Hepatic stellate cell (primary cell): ENCODE results near the gene NCR2.

Experiments used
- DNase-seq: peaks from one replicate; pipeline ENCODE4 v3.0.0; 2011; ENCODE audit warnings: low spot score

The NCR2 gene

DNA sequence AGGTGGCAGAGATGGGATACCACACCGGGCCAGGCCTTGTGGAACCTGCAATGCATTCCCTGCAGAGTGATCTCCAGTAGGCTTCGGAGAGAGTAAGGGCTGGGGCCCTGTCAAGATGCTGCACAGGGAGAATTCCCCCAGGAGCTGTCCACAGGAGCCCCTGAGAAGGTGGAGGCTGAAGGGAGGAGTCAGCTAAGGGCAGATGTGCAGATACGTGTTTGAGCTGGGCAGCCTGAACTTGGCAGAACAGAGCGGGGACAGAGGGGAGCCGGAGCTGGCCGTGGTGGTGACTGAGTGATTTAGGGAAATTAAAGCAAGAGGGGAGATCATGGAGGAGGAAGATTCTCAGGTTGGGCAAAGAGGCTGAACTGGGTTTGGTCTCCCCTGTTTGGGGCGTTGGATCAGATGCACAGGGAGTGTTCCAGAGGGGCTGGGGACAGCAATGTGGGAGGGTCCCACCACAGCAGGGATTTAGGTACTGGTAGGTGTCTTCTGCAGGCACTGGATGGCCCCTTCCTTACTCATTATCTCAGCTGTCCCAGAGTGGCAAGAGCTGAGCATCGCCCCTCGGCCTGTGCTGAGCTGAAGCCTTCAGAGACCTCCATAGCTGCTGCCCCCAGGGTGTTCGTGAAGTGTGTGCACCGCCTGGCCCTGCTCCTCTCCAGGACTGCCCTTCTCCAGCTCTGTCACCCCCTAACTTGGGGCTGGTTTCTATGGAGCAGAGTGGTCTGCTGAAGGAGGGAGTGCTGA is 3.8 kb upstream of the NCR2 start:
- no peak for DNase-seq

DNA sequence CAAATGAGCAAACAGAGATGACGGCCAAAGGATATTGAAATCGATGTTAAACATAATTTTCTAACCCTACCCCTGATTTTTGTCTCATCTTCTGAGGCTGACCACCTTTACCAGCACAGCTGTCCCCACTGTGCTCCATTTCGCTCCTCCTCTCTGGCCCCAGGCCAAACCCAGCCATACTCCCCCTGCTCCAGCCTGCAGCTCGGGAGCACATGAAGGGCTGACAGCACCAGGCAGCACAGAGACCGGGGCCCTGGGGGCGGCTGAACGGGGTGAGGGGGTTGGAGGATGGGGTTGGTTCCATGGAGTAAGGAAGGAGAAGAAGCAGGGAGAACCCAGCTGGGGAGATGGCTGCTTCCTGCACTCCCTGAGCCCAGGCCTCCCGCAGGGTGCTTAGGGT is 3.2 kb upstream of the NCR2 start:
- DNase-seq = no peak

DNA sequence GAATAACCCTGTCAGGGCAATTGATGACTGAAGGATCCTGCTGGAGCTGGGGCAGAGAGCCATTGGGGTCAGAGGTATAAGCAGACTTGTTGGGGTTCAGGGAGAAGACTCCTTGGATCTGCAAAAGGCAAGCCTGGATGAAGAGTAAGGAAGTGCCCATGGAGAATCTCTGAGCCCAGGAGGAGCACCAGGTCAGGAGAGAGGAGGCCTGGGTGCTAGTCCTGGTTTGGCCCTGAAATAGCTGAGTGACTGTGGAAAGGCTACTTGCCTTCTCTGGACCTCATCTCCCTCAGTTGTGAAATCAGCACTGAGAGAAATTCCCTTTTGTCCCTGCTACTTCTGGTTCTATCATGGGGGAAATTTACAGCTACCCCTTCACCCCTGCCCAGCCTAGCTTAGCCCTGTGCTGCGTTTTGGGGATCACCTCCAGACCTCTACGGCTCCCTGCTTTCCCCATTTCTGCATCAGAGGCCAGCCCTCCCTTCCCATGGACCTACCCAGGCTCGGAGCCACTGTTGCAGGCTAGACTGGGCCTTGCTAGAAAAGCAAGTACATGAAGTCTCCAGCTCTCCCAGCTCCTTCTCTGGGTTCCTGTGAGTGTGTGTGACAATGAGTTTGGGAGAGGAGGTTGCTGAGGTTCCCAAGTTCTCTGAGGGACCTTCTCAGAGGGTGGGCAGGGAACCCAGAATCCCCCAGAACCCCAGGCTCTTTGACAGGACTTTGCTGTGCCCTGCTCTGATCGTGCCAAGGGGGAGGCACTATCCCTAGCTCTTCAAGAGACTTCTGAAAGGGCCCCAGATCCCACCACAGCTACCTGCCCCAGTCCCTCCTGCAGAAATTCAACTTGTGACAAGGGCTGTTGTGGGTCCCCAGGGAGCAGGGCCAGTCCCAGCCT is 2.3 kb upstream of the NCR2 start:
- no peak for DNase-seq

DNA sequence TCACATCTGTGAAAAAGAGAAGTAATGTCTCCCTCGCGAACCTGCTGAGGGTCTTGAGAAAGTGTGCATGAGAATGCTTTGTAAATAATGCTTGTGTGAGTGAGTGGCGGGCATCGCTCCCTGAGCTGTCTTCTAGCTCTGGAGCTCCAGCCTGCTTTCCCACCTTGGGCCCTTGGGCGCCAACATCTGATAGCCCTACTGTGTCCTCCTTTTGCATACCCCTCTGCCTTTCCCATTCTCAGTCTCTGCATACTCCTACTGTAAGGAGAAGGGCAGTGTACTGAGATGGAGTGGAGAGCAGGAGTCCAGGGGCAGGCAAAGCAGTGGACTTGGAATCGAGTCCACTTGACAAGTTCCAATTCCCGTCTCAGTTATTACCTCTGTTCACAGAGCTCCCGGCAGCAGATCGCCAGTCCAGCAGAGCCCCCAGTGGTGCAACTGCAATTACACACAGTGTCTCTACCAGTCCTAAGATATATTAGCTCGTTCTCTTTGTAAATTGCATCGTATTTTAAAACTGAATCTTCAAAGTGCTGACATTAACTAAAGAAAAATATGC is 847 bp upstream of the NCR2 start:
- no peak for DNase-seq

DNA sequence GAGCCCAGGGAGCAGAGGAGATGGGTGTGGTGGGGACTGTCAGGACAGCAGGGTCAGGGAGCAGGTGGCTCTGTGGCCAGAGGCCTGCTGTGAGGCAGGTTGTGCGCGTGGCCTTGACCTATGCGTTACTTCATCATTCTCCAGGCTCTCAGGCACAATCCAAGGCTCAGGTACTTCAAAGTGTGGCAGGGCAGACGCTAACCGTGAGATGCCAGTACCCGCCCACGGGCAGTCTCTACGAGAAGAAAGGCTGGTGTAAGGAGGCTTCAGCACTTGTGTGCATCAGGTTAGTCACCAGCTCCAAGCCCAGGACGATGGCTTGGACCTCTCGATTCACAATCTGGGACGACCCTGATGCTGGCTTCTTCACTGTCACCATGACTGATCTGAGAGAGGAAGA is 535 bp downstream of the NCR2 start:
- DNase-seq = no peak

DNA sequence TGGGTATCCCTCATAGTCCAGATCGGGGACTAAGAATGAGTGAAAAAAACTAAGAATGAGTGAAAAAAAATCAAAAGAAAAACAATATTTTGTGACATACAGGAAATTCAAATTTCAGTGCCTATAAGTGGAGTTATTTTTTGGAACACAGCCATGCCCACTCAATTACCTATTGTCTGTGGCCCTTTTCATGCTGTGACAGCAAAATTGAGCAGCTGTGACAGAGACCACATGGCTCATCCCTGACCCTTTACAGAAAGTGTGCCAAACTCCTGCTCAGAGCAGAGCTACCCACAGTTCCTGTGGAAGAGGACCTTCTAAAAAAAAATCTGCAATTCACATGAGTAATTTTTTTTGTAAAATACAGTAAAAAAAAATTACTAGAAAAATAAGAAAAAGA is 1.4 kb downstream of the NCR2 start:
- DNase-seq = no peak

DNA sequence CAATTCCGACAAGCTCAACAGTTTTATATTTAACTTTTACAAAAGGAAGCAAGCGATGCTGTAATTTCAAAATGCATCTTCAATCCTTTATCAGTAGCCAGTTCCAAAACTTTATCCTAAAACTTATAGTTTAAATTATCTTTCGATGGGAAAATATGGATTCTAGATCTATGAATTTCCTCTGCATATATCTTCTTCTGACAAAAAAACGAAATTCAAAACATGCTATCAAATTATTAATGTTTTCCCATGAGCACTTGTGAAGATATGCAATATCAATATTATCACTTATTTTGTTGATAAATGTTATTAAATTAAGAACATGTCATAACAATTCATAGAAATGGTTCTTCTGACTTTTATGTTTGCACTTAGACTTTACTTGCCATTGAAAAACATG is 2.3 kb downstream of the NCR2 start:
- no peak for DNase-seq

DNA sequence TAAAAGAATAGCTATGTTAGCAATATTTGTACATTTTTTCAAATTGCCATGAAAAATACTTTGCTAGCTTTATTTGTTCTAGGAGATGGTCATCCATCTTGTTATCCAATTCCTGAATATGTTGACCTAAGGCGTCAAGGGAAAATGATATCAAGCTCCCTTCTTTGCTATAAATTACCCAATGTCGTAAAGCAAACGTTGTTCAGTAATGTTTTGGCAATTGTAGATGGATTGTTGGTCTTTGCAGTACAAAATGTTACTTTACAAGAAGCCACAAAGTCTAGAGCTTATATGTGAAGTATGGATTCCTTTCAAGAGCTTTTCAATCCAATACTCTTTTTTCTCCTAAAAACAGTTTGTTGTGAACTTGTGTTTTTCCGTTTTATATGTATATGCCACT is 3.3 kb downstream of the NCR2 start:
- DNase-seq = no peak

DNA sequence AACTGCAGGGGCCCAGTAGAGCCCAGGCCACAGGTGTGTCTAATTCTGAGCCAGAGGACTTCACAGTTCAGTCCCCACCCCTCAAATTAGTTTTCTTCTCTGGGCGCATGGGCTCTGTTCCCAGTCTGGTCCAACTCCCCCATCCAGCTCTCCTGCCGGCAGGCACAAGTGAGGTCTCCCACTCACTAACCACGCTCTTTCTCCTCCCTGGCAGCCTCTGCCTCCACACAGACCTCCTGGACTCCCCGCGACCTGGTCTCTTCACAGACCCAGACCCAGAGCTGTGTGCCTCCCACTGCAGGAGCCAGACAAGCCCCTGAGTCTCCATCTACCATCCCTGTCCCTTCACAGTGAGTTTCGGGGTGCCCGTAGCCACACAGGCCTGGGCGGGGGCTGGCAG is 6.2 kb downstream of the NCR2 start:
- DNase-seq = no peak

DNA sequence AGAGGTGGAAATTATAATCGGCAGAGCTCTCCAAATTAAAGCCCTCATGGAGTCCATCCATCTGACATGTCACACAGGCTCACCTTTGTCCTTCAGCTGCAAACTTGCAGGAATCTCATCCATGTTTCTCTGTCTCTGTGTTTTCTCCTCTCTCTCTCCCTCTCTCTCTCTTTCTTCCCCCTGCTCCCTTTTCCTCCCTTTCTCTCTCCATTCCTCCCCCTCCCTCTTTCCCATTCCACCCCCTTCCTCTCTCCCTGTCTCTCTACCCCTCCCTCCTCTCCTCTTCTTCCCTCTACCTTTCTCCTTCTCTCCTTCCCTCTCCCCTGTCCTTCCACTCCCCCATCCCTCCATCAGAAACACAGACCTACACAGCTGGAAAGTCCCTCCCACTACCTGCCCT is 6.8 kb downstream of the NCR2 start:
- DNase-seq = no peak

DNA sequence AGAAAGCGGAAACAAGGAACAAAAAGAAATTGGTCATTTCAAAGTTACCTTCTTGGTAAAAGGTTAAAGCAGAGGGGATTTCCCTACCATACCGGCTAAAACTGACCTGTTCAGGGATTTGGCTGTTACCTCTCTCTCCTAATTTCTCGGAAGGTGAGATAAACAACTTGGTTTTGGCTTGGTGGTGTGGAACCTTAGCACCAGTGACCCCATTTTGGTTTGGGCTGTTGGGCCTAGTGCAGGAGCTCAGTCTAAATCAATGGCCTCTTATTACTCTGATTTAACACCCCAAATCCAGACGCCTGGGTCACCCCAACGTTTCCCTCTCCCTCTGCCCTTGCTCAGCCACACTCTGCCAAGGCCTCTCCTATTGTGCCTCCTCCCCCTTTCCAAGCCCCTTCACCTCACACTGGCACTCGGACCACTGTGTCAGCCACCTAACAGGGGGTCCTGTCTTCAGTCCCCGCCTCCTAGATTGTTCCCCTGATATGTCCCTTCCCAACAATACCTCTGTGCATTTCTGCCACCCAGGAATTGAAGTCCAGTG is 8.3 kb downstream of the NCR2 start:
- no peak for DNase-seq

DNA sequence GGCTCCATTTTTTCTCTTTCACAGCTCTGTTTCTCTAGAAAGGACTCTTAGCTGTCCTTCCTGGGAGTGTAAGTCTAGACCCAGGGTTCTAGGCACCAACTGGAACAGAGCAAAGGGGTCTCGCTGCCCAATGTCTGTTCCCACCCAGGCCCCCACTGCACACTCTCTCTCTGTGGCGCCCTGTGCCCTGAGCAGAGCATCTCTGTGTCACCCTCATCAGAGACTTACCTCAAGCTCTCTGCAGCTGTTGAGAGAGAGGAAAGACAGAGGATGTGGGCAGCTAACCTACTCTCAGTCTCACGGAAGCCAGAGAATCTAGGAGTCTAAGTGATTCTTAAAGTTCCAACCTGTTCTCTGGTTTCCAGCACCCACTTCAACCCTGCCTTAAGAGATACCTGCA is 9.5 kb downstream of the NCR2 start:
- no peak for DNase-seq

DNA sequence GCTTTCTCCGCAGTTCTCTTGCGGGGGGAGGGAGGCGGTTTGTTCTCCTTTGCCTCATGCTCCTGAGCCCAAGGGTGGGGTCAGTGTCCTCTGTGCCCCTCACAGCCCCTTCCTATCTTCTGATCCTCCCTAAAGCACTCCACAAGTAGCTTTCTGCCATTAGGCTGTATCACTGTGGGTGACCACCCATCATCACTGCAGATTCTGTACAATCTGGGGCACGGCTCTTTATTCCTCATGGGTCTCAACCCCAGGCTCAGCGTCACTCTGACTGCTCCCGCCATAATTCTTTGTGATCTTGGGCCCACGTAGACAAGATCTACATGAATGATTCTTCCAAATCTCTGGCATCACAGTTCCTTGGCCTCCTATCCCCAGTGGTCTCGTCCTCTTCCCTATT is 10.5 kb downstream of the NCR2 start:
- no peak for DNase-seq

DNA sequence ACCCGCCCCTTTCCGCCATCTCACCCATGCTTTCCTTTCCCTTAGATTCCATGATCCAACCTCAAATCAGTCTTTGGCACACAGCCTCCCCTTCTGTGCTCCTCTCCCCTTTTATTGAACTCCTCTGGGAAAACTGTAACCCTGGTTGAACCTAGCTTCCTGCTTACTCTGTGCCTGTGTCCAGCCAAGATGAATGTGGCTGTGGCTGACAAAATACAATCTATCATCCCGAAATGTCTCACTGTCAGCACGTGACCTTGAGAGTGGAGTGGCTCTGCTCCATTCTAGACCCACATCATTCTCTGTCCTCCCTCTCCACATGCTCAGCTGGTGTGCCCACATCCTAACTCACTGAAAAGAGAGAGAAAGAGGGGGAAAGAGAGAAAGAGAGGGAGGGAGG is 11.0 kb downstream of the NCR2 start:
- DNase-seq = no peak

DNA sequence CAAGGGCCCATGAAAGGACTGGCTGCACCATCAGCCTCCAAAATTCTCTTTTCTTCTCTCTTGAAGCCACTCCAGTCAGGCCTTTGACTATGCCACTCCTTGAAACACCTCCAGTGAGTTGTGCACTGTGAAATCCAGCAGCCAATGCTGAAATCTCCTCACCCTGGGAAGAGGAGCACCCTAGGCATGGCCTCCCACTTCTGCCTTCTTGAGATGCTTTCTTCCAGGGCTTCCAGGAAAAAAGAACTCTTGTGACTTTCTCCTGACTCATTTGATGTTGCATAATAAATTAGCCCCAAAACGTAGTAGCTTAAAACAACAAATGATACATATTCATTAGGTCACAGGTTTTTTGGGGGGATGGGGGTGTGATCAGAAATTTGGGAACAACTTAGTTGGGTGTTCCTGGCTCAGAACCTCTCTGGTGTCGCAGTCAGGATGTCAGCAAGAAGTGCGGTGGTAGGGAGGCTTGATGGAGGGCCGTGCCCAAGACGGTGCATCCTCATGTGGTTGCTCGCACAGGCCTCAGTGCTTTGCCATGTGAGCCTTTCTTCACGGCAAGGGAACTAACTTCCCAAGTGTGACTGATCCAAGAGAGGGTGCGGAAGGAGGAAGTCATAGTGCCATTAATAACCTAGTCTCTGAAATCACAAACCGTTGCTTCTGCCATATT is 12.1 kb downstream of the NCR2 start:
- no peak for DNase-seq

DNA sequence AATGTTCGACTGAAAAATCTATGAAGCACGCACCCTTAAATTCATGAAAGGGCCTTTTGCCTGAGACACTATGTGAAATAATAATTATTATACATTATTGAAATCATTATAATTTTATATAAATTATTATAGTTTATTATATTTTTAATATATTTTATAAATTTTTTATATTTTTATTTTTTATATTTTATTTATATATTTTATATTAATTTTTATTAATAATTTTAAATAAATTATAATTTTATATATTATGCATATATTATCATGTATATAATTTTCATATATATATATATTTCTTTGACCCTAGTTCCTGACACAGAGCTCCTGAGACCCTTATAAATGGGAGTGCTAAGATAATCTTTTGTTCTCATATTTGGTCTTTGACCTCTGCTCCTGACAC is 13.5 kb downstream of the NCR2 start:
- DNase-seq = no peak

DNA sequence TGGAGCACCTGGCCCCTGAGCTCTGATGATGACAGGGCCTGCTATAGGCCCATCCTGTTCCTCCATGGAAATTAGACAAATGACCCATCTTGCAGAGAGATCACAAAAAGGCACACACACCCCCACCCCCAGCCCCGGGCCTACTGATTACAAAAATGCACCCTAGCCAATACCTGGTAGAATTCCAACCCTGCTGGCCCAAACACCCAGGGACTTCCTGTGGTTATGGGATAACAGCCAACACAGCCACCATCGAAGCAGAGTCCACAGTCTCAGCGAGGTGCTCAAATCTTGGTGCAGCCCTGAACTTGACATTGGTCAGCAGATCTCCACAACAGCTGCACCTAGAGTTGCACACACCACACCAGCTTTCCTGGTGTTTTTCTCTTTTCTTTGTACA is 17.0 kb downstream of the NCR2 start:
- no peak for DNase-seq

DNA sequence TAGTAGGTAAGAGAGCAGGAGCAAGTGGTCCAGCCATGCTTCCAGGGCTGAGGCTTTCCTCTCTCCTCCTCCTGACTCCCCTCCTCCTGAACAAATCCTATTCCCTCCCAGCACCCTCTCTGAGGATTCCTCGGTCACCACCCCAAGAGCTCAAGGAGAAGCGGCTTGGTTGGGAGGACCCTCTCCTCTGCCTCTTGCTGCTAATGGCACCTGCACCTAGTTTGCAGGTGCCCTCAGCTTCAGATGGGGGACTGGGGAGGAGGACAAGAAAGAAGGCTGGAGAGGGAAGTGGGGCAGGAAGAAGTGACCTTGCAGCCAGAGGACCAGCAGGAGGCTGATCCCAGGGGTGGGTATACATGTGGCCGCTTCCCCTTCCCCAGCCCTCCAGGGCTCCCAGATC is 17.5 kb downstream of the NCR2 start:
- no peak for DNase-seq

DNA sequence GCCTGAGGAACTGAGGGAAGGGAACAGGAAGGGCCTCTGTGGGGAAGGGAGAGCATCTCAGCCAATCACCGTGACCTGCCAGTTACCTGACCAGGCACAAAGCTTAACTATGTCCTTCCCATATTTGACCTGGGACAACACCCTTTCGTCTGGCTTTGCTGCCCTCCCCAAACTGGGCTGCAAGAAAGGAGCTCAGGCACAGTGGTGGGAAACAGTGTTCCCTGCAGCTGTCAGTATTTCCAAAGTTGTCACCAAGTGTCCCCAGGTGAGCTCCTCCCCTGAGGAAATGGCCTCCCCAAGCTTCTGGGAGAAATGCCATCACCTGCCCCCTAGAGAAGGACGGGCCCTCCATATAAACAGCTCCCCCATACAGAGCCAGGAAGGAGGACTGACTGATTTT is 17.9 kb downstream of the NCR2 start:
- DNase-seq = no peak

DNA sequence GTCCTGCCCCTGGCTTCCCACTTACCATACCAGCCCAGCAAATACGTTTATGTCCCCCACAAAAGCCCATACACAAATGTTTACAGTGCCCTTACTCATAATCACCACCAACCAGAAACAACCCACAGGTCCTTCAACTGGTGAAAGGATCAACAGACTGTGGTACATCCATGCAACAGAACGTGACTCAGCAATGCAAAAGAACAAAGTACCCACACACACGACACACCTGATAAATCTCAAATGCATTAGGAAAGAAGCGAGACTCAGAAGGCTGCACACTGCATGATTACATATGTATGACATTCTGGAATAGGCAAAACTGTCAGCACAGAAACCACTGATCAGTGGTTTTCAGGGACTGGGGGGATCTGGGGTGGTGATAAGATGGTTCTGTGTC is 20.5 kb downstream of the NCR2 start:
- no peak for DNase-seq

DNA sequence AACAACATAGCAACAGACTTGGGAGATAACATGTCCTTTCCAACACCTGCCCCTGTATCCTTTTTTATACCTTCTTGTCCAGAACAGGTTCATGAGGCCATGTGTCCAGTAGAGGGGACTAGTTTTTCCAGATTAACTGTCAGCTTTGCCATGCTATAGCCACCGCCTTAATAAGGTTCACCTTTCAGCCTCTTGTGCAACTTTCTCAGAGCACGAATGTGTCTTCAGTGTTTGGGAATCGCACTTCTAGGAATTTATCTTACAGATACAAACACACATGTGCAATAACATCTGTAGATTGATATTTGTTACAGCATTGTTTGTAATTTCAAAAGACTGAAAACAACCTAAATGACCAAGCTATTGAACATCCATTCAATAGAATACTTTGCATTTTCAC is 21.4 kb downstream of the NCR2 start:
- DNase-seq = no peak

DNA sequence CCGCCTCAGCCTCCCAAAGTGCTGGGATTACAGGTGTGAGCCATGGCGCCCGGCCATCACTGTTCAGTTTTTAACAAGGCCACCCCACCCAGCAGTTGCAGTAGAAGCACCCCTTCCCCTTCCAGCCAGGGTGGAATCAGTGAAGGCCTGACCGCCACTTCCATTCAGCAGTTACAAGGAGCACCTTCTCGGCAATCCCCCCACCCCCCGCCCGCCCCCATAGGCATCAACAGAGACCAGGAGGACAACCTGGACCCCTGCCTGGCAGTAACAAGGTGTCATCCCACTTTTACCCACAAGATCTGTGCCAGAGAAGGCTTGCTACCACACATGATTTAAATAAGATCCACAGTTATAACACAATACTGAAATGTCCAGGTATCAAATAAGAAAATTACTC is 23.1 kb downstream of the NCR2 start:
- DNase-seq = no peak
